GM19035 (cell line): ENCODE measurements around the gene CPNE7.
A peak's percentile ranks its signal among the peaks of the same experiment; 100 is the strongest.

Experiments used
- ATAC-seq: cut with Tn5 transposase; IDR thresholded peaks from one replicate; pipeline ENCODE4 v1.9.1; 2021; ENCODE audit not compliant: unreplicated experiment

CPNE7 gene

DNA sequence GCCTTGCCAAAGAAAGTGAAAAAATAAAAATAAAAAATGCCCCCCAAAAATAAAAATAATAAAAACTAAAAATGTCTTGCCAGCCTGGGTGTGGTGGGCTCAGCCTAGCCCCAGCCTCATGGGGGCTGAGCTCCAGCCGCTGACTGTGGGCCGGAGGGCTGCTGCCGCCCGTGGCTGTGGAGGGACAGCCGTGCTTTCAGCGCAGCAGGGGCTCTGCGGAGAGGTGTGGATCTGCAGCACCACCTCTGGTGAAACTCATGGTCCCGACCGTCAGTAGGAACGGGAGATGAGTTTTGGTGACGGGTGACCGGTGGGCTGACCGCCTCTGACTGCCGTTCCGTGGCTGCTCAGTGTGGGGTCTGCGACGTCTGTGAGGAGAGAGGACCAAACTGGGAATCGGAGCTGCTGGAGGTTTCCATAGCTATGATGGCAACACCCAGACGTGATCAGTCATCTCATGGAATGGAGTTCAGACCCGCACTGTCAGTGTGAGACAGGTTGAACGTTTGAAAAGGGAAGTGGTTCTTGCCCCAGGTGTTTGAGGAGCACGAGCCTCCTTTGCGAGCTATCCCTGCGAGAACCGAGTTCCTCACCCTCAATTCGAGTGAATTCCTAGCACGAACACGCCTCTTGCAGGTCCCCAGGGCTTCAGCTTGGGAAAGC, 27.1 kb upstream of the CPNE7 start:
- ATAC-seq = no peak

GRCh38 chr16:89549007-89549700, 26.4 kb upstream of the CPNE7 start:
- no peak for ATAC-seq

DNA sequence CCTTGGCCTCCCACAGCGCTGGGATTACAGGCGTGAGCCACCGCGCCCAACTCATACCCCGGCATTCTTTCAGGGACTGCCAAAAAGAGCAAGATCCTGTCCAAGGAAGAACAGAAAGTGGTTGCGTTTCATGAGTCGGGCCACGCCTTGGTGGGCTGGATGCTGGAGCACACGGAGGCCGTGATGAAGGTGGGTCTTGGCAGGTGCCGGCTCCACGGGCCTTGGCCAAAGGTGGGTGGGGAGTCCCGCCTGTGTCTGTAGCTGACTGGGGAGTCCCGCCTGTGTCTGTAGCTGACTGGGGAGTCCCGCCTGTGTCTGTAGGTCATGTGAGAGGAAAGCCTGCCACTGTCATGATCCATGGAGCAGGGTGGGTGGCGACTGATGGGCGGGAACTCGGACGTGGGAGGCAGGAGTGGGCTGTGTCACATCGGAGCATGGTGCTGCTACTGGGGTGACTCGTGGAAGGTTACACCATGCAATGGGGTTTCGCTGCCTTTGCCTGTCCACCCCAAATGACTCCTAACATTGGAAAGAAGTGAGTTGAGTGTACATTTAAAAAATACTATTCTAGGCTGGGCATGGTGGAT, 25.0 kb upstream of the CPNE7 start:
- no peak for ATAC-seq

GRCh38 chr16:89552329-89552728, 23.2 kb upstream of the CPNE7 start:
- ATAC-seq = no peak

- no peak for ATAC-seq
Observed at GRCh38 chr16:89552913-89553312, 22.6 kb upstream of the CPNE7 start.

DNA sequence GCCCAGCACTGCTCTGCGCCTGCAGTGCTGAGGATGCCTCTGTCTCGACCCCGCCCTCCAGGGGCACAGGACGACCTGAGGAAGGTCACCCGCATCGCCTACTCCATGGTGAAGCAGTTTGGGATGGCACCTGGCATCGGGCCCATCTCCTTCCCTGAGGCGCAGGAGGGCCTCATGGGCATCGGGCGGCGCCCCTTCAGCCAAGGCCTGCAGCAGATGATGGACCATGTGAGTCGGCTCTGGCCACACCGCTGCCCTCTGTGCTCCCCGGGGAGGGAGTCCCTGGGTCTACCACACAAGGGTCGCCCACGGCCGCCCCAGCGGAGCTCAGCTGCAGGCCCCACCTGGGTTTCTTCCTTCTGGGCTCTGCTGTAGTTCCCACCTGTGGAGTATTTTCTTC, 21.8 kb upstream of the CPNE7 start:
- no peak for ATAC-seq

GRCh38 chr16:89554343-89554742, 21.2 kb upstream of the CPNE7 start:
- no peak for ATAC-seq

GRCh38 chr16:89555265-89555664, 20.3 kb upstream of the CPNE7 start:
- no peak for ATAC-seq

DNA sequence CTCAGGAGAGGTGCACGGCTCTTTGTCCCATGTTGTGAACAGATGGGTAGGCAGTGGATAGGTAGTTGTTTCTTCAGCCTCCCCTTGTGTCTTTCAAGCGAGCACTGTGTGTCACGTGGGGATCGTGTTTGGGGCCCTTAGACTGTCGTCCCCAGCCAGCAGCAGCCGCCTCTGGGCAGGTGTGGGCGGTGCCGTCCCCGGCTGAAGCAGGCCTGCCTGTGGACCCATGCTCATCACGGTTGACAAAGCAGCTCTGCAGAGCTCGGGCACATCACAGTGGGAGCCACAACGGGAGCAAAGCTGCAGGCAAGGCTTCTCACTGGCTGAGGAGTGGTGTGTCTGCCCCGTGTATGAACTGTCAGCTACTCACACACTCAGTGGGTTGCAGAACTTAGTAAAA, 19.8 kb upstream of the CPNE7 start:
- ATAC-seq = no peak

GRCh38 chr16:89556750-89557689, 18.5 kb upstream of the CPNE7 start:
- no peak for ATAC-seq

- no peak for ATAC-seq
Observed at GRCh38 chr16:89557690-89558490, 17.7 kb upstream of the CPNE7 start.

GRCh38 chr16:89560378-89561141, 15.0 kb upstream of the CPNE7 start, which contains the start of gene RPL13:
TSS of gene RPL13 (plus strand) at chr16:89560682. CDS start at chr16:89560960, 278 bp downstream.
- ATAC-seq = peak; percentile 94

- no peak for ATAC-seq
Observed at GRCh38 chr16:89561142-89561883, 14.2 kb upstream of the CPNE7 start.

DNA sequence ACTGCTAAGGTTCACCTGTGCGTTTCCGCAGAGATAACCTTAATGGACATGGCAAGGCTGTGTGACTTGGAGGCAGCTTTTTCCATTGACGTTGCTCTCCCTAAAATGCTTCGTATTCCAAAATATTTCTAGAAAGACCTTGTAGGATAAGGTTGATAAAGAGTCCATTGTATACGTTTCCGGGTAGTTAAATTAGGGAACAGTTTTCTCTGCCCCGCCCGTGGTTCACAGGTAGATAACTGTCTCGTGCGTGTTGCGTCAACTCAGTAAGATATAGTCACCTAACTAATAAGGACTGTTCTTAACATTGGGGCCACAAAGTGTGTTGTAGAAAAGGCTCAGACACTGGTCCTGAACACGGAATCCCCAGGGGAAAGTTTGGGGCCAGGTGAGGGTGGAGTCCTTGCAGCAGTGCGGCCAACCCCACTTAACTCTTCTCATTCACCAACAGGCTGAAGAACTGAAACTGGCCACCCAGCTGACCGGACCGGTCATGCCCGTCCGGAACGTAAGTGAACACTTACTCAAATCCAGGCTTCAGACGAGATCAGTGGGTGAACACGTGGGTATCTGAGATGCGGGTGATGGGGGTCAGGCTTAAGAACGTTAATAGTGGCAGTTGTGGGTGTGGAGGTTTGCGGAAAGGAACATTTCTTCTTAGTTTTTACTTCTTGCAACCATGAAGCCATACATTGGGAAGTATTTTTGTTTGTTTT, 13.5 kb upstream of the CPNE7 start:
- no peak for ATAC-seq

DNA sequence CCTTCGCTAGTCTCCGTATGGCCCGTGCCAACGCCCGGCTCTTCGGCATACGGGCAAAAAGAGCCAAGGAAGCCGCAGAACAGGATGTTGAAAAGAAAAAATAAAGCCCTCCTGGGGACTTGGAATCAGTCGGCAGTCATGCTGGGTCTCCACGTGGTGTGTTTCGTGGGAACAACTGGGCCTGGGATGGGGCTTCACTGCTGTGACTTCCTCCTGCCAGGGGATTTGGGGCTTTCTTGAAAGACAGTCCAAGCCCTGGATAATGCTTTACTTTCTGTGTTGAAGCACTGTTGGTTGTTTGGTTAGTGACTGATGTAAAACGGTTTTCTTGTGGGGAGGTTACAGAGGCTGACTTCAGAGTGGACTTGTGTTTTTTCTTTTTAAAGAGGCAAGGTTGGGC, 12.6 kb upstream of the CPNE7 start:
- ATAC-seq = no peak

- no peak for ATAC-seq
Observed at GRCh38 chr16:89563639-89564392, 11.7 kb upstream of the CPNE7 start.

GRCh38 chr16:89564476-89565255, 10.9 kb upstream of the CPNE7 start:
- ATAC-seq = no peak
